Measurements from ENCODE around the gene COX20.

COX20 gene

DNA sequence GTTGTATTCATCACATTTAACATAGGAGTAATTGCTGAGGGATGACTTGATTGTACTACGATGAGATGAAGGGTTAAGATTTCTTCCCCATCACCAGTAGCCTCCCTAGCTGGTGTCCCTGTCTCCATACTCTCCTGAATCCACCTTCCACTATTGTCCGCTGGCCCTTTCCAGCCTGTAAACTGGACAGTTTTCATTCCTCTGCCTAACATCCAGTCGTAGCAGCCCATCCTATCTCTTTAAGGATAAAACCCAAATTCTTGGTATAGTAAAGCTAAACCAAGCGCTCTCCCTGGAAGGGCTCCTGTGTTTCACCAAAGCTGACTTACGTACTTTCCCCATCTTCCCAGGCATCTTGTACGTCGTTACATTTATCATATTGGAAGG, 670 bp downstream of the COX20 start:
- TF ChIP-seq, protein P1, sequence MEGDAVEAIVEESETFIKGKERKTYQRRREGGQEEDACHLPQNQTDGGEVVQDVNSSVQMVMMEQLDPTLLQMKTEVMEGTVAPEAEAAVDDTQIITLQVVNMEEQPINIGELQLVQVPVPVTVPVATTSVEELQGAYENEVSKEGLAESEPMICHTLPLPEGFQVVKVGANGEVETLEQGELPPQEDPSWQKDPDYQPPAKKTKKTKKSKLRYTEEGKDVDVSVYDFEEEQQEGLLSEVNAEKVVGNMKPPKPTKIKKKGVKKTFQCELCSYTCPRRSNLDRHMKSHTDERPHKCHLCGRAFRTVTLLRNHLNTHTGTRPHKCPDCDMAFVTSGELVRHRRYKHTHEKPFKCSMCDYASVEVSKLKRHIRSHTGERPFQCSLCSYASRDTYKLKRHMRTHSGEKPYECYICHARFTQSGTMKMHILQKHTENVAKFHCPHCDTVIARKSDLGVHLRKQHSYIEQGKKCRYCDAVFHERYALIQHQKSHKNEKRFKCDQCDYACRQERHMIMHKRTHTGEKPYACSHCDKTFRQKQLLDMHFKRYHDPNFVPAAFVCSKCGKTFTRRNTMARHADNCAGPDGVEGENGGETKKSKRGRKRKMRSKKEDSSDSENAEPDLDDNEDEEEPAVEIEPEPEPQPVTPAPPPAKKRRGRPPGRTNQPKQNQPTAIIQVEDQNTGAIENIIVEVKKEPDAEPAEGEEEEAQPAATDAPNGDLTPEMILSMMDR (IDR thresholded peaks at IDR 0.05; ENCODE audit: borderline replicate concordance, insufficient read depth, low read depth, low read length) = no peak
- H3K4me3 ChIP-seq (ENCODE audit: low read depth, low read length) = peak overlapping the region; percentile 90

DNA sequence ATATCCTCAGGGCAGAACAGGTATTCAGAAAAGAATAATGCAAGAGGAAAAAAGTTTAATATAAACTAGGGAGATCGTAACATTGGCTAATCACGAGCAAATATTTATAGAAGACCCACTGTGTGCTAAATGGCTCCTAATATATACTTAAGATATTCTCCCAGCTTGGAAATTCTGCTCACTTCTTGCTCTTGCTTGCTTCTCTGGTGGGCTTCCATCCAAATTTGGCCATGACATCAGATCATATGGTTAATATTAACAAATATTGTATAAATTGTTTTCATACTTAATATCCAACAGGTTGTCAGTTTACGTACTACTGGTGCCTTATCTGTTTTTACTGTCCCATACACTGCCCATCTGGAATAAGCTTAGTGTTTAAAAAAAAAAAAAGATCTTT, 1.1 kb downstream of the COX20 start:
- peak overlapping the region; percentile 90 for H3K4me3 ChIP-seq (ENCODE audit: low read depth, low read length)
- TF ChIP-seq, protein P1 (IDR thresholded peaks at IDR 0.05; ENCODE audit: borderline replicate concordance, insufficient read depth, low read depth, low read length) = no peak

DNA sequence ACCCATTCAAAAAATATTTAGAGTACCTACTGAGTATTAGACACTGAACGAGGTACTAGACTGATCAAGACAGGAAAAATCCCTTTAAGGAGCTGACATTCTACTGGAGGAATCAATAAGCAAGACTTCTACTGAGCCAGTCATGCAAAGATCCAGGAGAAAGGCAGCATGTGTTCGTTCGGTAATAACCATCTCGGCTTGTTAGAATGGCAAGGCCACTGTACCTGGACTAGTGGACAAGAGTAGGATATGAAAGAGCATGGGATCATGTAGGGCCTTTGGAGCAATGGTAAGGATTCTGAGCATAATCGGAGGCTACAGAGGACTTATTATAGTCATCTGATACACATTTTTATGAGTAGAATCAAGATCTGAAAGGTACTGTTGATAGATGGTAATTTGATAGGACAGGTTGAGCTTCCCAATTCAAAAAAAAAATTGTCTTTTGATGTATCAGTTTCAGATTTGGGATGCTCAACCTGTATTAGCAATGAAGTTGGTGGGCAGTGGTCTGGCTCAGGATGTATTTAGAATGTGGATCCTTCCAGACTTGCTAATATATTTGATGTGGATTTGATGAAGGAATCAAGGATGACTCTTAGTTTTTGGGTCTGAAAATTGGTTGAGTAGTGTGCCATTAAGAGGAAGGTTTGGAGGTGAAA, 2.3 kb downstream of the COX20 start:
- H3K4me3 ChIP-seq (ENCODE audit: low read depth, low read length) = no peak overlapping the region

DNA sequence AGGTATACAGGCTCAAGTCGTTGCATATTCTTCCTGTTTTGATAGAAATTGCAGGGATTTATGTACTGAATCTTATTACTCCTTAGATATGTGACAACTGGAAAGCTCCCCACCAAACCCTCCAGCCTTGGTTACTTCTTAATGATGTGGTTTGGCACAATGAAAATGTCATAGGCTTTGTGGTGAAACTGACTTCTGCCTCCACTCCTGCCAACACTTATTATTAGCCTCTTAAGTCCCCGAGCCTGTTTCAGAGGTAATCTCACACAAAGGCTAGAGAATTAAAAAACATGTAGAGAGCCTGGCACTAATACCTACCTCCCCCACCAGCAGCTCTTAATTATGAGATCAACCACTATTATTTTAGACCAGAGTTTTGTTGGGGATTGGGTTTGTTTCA, 4.2 kb downstream of the COX20 start:
- H3K4me3 ChIP-seq (ENCODE audit: low read depth, low read length) = no peak overlapping the region
- TF ChIP-seq, protein P1 (IDR thresholded peaks at IDR 0.05; ENCODE audit: borderline replicate concordance, insufficient read depth, low read depth, low read length) = no peak

More for the DNA sequence above, 2.3 kb downstream of the COX20 start:
- TF ChIP-seq, protein P1 (IDR thresholded peaks at IDR 0.05; ENCODE audit: borderline replicate concordance, insufficient read depth, low read depth, low read length) = no peak

DNA sequence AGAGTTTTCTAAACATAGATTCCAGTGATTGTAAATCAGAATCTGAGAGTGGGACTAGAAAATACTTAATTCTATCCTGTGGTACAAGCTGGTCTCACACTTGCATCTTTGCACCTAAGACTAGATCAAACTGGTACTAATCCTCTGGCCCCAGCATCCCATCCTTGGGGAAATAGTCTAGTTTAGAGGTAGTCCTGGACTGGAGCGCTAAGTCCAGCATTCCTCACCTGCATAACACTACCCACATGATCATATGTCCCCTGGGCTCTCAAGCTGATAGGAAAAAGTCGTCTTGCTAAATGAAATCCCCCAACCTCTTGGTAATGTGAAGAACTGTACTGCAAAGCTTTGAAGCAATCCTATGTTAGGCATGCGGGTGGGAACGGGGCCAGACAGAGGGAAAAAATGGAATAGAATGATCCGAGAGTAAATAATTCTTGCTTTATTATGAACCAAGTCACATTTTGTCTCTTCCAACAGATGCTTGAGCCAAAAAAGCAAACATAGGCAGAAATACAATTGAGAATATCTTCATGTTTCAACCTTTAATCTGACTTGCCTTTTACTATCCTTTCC, 4.8 kb downstream of the COX20 start:
- H3K4me3 ChIP-seq (ENCODE audit: low read depth, low read length) = no peak overlapping the region
- TF ChIP-seq, protein P1 (IDR thresholded peaks at IDR 0.05; ENCODE audit: borderline replicate concordance, insufficient read depth, low read depth, low read length) = no peak

DNA sequence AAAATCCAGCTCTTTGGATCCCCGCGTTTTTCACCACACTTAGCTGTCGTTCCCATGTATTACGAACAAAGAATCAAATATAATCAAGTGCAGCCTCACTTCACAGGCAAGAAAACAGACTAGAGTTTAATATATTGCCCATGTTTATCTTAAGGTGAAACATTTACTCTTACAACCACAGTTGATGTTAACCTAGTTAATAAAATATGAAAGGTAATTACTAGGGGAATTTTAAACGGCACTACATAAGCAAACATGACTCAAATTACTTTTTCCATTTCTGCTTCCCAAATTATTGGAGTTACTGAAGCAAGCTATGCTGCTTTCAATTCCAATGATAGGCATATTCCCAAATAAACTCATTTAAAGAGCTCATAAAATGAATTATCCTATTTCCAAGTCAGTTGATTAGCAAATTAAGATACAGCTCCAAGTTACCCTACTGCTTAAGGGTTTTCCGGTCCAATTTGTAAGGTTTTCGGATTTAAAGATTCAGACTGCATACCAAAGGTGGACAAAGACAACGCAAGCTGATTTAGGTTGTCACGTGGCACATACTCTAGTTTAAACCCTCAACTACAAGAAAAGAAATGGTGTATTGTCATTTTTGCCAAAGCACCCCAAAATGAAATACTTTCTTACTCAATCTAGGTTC, 5.9 kb downstream of the COX20 start:
- no peak overlapping the region for H3K4me3 ChIP-seq (ENCODE audit: low read depth, low read length)
- TF ChIP-seq, protein P1 (IDR thresholded peaks at IDR 0.05; ENCODE audit: borderline replicate concordance, insufficient read depth, low read depth, low read length) = no peak
